ENCODE data around the gene STAT3. TPM values are rescaled to one million over a fixed set of nuclear protein-coding genes. Genes with fewer than 3 reads are reported as not detected.

The STAT3 gene
- total RNA-seq, 1 experiment from 2014 or later, result 115 TPM

GRCh38 chr17:42296012-42296411 lies 92.2 kb downstream of the STAT3 start:
- Mint-ChIP-seq H3K4me1 (ENCODE audit: insufficient read depth, unreplicated experiment) (no peaks in the 10 kb centered on the region), H3K27me3 (ENCODE audit: insufficient read depth, unreplicated experiment) (peaks cover under 1% of the 10 kb centered on the region), H3K4me3 (ENCODE audit: unreplicated experiment) (no peak overlapping the region), H3K9me3 (ENCODE audit: unreplicated experiment) (no peaks in the 10 kb centered on the region), H3K36me3 (ENCODE audit: insufficient read depth, unreplicated experiment) (no peaks in the 10 kb centered on the region), H3K27ac (ENCODE audit: low read depth, unreplicated experiment) (no peak overlapping the region)
- no peak for TF ChIP-seq CTCF (IDR thresholded peaks at IDR 0.05; ENCODE audit: unreplicated experiment)
- intact Hi-C loops (cut with micrococcal nuclease), result no loop called here
- DNase-seq (ENCODE audit: unreplicated experiment), result no peak
- POLR2A ChIA-PET, result no interaction called here
- BruUV-seq (replicated peaks), result no TSS peak
- CTCF ChIA-PET, result interaction anchor here (0.5 to 1.3 kb wide), 3 partner anchors 13 to 607 kb away, joined by 3 to 4 read pairs (median 3); partner anchors contain the start of gene EIF1

GRCh38 chr17:42294469-42295398 lies 93.5 kb downstream of the STAT3 start:
- Mint-ChIP-seq H3K9me3 (ENCODE audit: unreplicated experiment) (no peaks in the 10 kb centered on the region), H3K36me3 (ENCODE audit: insufficient read depth, unreplicated experiment) (no peaks in the 10 kb centered on the region), H3K4me3 (ENCODE audit: unreplicated experiment) (no peak overlapping the region), H3K27ac (ENCODE audit: low read depth, unreplicated experiment) (no peak overlapping the region), H3K27me3 (ENCODE audit: insufficient read depth, unreplicated experiment) (no peaks in the 10 kb centered on the region), H3K4me1 (ENCODE audit: insufficient read depth, unreplicated experiment) (no peaks in the 10 kb centered on the region)
- CTCF ChIA-PET, result interaction anchor here (0.7 kb wide), 1 partner anchor 19 kb away, joined by 3 read pairs; no protein-coding TSS in a partner anchor
- POLR2A ChIA-PET, result interaction anchor here (0.5 to 1.0 kb wide), 2 partner anchors 17 to 36 kb away, joined by 3 to 4 read pairs; no protein-coding TSS in a partner anchor
- intact Hi-C loops (cut with micrococcal nuclease), result no loop called here
- no TSS peak for BruUV-seq (replicated peaks)
- DNase-seq (ENCODE audit: unreplicated experiment), result no peak
- TF ChIP-seq CTCF (IDR thresholded peaks at IDR 0.05; ENCODE audit: unreplicated experiment), result no peak

GRCh38 chr17:42291129-42291528 lies 97.1 kb downstream of the STAT3 start:
- no peaks in the 10 kb centered on the region for H3K9me3 Mint-ChIP-seq (ENCODE audit: unreplicated experiment)
- no peak for TF ChIP-seq CTCF (IDR thresholded peaks at IDR 0.05; ENCODE audit: unreplicated experiment)
- intact Hi-C loops (cut with micrococcal nuclease), result no loop called here
- no peaks in the 10 kb centered on the region for H3K4me1 Mint-ChIP-seq (ENCODE audit: insufficient read depth, unreplicated experiment)
- H3K36me3 Mint-ChIP-seq (ENCODE audit: insufficient read depth, unreplicated experiment), result no peaks in the 10 kb centered on the region
- CTCF ChIA-PET, result no interaction called here
- H3K27ac Mint-ChIP-seq (ENCODE audit: low read depth, unreplicated experiment), result no peak overlapping the region
- H3K27me3 Mint-ChIP-seq (ENCODE audit: insufficient read depth, unreplicated experiment), result peaks cover 14% of the 10 kb centered on the region
- H3K4me3 Mint-ChIP-seq (ENCODE audit: unreplicated experiment), result no peak overlapping the region
- BruUV-seq (replicated peaks), result no TSS peak
- DNase-seq (ENCODE audit: unreplicated experiment), result no peak
- POLR2A ChIA-PET, result no interaction called here

- no TSS peak for BruUV-seq (replicated peaks)
- intact Hi-C loops (cut with micrococcal nuclease), result no loop called here
- no peak for DNase-seq (ENCODE audit: unreplicated experiment)
- Mint-ChIP-seq H3K27me3 (ENCODE audit: insufficient read depth, unreplicated experiment) (peaks cover 14% of the 10 kb centered on the region), H3K4me1 (ENCODE audit: insufficient read depth, unreplicated experiment) (no peaks in the 10 kb centered on the region), H3K9me3 (ENCODE audit: unreplicated experiment) (no peaks in the 10 kb centered on the region), H3K27ac (ENCODE audit: low read depth, unreplicated experiment) (no peak overlapping the region), H3K4me3 (ENCODE audit: unreplicated experiment) (no peak overlapping the region), H3K36me3 (ENCODE audit: insufficient read depth, unreplicated experiment) (no peaks in the 10 kb centered on the region)
- ChIA-PET POLR2A (no interaction called here), CTCF (no interaction called here)
- no peak for TF ChIP-seq CTCF (IDR thresholded peaks at IDR 0.05; ENCODE audit: unreplicated experiment)
Observed at GRCh38 chr17:42290577-42290976, 97.7 kb downstream of the STAT3 start.

Data from MCF 10A (cell line).